ENCODE measurements around the gene AGXT. TPM values are rescaled to one million over a fixed set of nuclear protein-coding genes. Genes with fewer than 3 reads are reported as not detected.

The AGXT gene
- total RNA-seq, 1 experiment from 2014 or later: 0.20 TPM

- Mint-ChIP-seq H3K36me3 (ENCODE audit: insufficient read depth, unreplicated experiment) (no peaks in the 10 kb centered on the region), H3K27me3 (ENCODE audit: insufficient read depth, unreplicated experiment) (peaks cover 21% of the 10 kb centered on the region), H3K4me1 (ENCODE audit: low read depth, unreplicated experiment) (no peaks in the 10 kb centered on the region), H3K9me3 (ENCODE audit: unreplicated experiment) (peaks cover 9% of the 10 kb centered on the region), H3K4me3 (ENCODE audit: unreplicated experiment) (peak within 1 kb of the TSS; percentile 70), H3K27ac (ENCODE audit: unreplicated experiment) (no peak within 1 kb of the TSS)
- intact Hi-C loops (cut with micrococcal nuclease; ENCODE audit: unreplicated experiment): no loop called here
- DNase-seq: peak in 1 of 2 experiments; percentile 79
- no peaks in the 10 kb centered on the region for H3K4me1 ChIP-seq
- H3K27me3 ChIP-seq (replicated peaks; ENCODE audit: control insufficient read depth, insufficient read depth, low read length): no peaks in the 10 kb centered on the region
- no peaks in the 10 kb centered on the region for H3K36me3 ChIP-seq (ENCODE audit: control insufficient read depth, insufficient read depth, low read length)
- no peaks in the 10 kb centered on the region for H3K9me3 ChIP-seq
- POLR2A ChIA-PET: interaction anchor here (0.6 to 1.0 kb wide), 2 partner anchors 27 to 77 kb away, joined by 8 to 10 read pairs; no protein-coding TSS in a partner anchor
- peak within 1 kb of the TSS; percentile 27 for H3K4me3 ChIP-seq (ENCODE audit: low read depth, low read length)
- no TSS peak for BruUV-seq (replicated peaks)
- TF ChIP-seq CTCF (IDR thresholded peaks at IDR 0.05; ENCODE audit: insufficient read depth in 1 of 2, low read depth in 1 of 2, low read length in 1 of 2, severe bottlenecking in 1 of 2, unreplicated experiment in 1 of 2): no peak
- CTCF ChIA-PET: interaction anchor here (1.7 kb wide), 1 partner anchor 20 kb away, joined by 11 read pairs; no protein-coding TSS in a partner anchor
Measured at GRCh38 chr2:240819858-240820606, 48.6 kb upstream of the AGXT start, which contains the start of gene KIF1A. Gene KIF1A (minus strand): TSS chr2:240820219. CDS start chr2:240797752, 22,467 bp downstream.

- Mint-ChIP-seq H3K27me3 (ENCODE audit: insufficient read depth, unreplicated experiment) (peaks cover 25% of the 10 kb centered on the region), H3K4me1 (ENCODE audit: low read depth, unreplicated experiment) (no peaks in the 10 kb centered on the region), H3K4me3 (ENCODE audit: unreplicated experiment) (peak overlapping the region; percentile 70), H3K36me3 (ENCODE audit: insufficient read depth, unreplicated experiment) (no peaks in the 10 kb centered on the region), H3K27ac (ENCODE audit: unreplicated experiment) (no peak overlapping the region), H3K9me3 (ENCODE audit: unreplicated experiment) (peaks cover 9% of the 10 kb centered on the region)
- intact Hi-C loops (cut with micrococcal nuclease; ENCODE audit: unreplicated experiment): no loop called here
- CTCF ChIA-PET: interaction anchor here (1.7 kb wide), 1 partner anchor 20 kb away, joined by 11 read pairs; no protein-coding TSS in a partner anchor
- no peaks in the 10 kb centered on the region for H3K4me1 ChIP-seq
- TF ChIP-seq CTCF (IDR thresholded peaks at IDR 0.05; ENCODE audit: insufficient read depth in 1 of 2, low read depth in 1 of 2, low read length in 1 of 2, severe bottlenecking in 1 of 2, unreplicated experiment in 1 of 2): no peak
- H3K9me3 ChIP-seq: no peaks in the 10 kb centered on the region
- H3K4me3 ChIP-seq (ENCODE audit: low read depth, low read length): peak overlapping the region; percentile 27
- H3K36me3 ChIP-seq (ENCODE audit: control insufficient read depth, insufficient read depth, low read length): no peaks in the 10 kb centered on the region
- DNase-seq: peak in 1 of 2 experiments; percentile 42
- POLR2A ChIA-PET: interaction anchor here (1.0 kb wide), 1 partner anchor 76 kb away, joined by 8 read pairs; no protein-coding TSS in a partner anchor
- H3K27me3 ChIP-seq (replicated peaks; ENCODE audit: control insufficient read depth, insufficient read depth, low read length): no peaks in the 10 kb centered on the region
- no TSS peak for BruUV-seq (replicated peaks)
Measured at GRCh38 chr2:240820607-240821428, 47.8 kb upstream of the AGXT start.

- Mint-ChIP-seq H3K27me3 (ENCODE audit: insufficient read depth, unreplicated experiment) (peaks cover 25% of the 10 kb centered on the region), H3K27ac (ENCODE audit: unreplicated experiment) (no peak overlapping the region), H3K9me3 (ENCODE audit: unreplicated experiment) (peaks cover 9% of the 10 kb centered on the region), H3K4me1 (ENCODE audit: low read depth, unreplicated experiment) (no peaks in the 10 kb centered on the region), H3K4me3 (ENCODE audit: unreplicated experiment) (peak overlapping the region; percentile 70), H3K36me3 (ENCODE audit: insufficient read depth, unreplicated experiment) (no peaks in the 10 kb centered on the region)
- no peak for TF ChIP-seq CTCF (IDR thresholded peaks at IDR 0.05; ENCODE audit: insufficient read depth in 1 of 2, low read depth in 1 of 2, low read length in 1 of 2, severe bottlenecking in 1 of 2, unreplicated experiment in 1 of 2)
- no peaks in the 10 kb centered on the region for H3K36me3 ChIP-seq (ENCODE audit: control insufficient read depth, insufficient read depth, low read length)
- DNase-seq: no peak
- H3K27me3 ChIP-seq (replicated peaks; ENCODE audit: control insufficient read depth, insufficient read depth, low read length): no peaks in the 10 kb centered on the region
- H3K4me1 ChIP-seq: no peaks in the 10 kb centered on the region
- BruUV-seq (replicated peaks): no TSS peak
- intact Hi-C loops (cut with micrococcal nuclease; ENCODE audit: unreplicated experiment): no loop called here
- POLR2A ChIA-PET: no interaction called here
- CTCF ChIA-PET: interaction anchor here (1.1 kb wide), 1 partner anchor 19 kb away, joined by 3 read pairs; no protein-coding TSS in a partner anchor
- no peak overlapping the region; the same call in 1 of the 2 replicates for H3K4me3 ChIP-seq (ENCODE audit: low read depth, low read length)
- H3K9me3 ChIP-seq: no peaks in the 10 kb centered on the region
Measured at GRCh38 chr2:240821429-240821778, 47.2 kb upstream of the AGXT start.

All from Caco-2 (cell line).